Fibroblast of skin of right biceps (primary cell): Measurements from ENCODE around the gene LAMA1.
"Not testable (repeated sequence)": the region's sequence is repeated elsewhere in the genome, so short reads cannot be mapped to it uniquely, and the experiment has no call there.

Source experiments
- DNase-seq: peaks from one replicate; pipeline ENCODE4 v3.0.0-alpha.2; 2013

Gene LAMA1

GRCh38 chr18:6947338-6948030 is 170.1 kb downstream of the LAMA1 start:
- DNase-seq = no peak

GRCh38 chr18:6943143-6943542 is 174.5 kb downstream of the LAMA1 start:
- DNase-seq = no peak

- DNase-seq = no peak
These were observed 174.9 kb downstream of the LAMA1 start for GRCh38 chr18:6942742-6943141.

- no peak for DNase-seq
These were observed 175.6 kb downstream of the LAMA1 start for GRCh38 chr18:6941996-6942395.

GRCh38 chr18:6940451-6940850 is 177.1 kb downstream of the LAMA1 start:
- no peak for DNase-seq

GRCh38 chr18:6939972-6940371 is 177.6 kb downstream of the LAMA1 start:
- no peak for DNase-seq

- DNase-seq = not testable (repeated sequence)
These were observed 179.2 kb downstream of the LAMA1 start for GRCh38 chr18:6938403-6938802.

GRCh38 chr18:6938003-6938402 is 179.6 kb downstream of the LAMA1 start:
- DNase-seq = no peak

GRCh38 chr18:6934859-6935258 is 182.7 kb downstream of the LAMA1 start:
- no peak for DNase-seq

- no peak for DNase-seq
These were observed 188.1 kb downstream of the LAMA1 start for GRCh38 chr18:6929370-6930102.

- DNase-seq = no peak
These were observed 189.2 kb downstream of the LAMA1 start for GRCh38 chr18:6928359-6928758.

- no peak for DNase-seq
These were observed 190.4 kb downstream of the LAMA1 start for GRCh38 chr18:6927153-6927552.

GRCh38 chr18:6923220-6923619 is 194.4 kb downstream of the LAMA1 start:
- no peak for DNase-seq

- no peak for DNase-seq
These were observed 196.0 kb downstream of the LAMA1 start for GRCh38 chr18:6921571-6921970.

- peak; percentile 70 for DNase-seq
These were observed 197.3 kb downstream of the LAMA1 start for GRCh38 chr18:6920099-6920955.

- DNase-seq = peak; percentile 17
These were observed 200.5 kb downstream of the LAMA1 start for GRCh38 chr18:6917072-6917471.

- no peak for DNase-seq
These were observed 216.2 kb downstream of the LAMA1 start for GRCh38 chr18:6901286-6901926.

GRCh38 chr18:6891788-6892187 is 225.8 kb downstream of the LAMA1 start:
- no peak for DNase-seq
